Prostate gland (tissue), 2 donors: ENCODE data around the gene ARL8B. TPM values are rescaled to one million over a fixed set of nuclear protein-coding genes. Genes with fewer than 3 reads are reported as not detected.

ENCODE experiments used
- DNase-seq: peaks from one replicate; pipeline ENCODE4 v3.0.0-alpha.2; 2019; ENCODE audit warnings: low spot score
- H3K27ac ChIP-seq, 2 donors: fragments of 200-600 bp; sonication (generic); 2 replicates each; pipeline ENCODE4 v1.5.1; 2017 to 2019
- H3K27me3 ChIP-seq: fragments of 200-600 bp; sonication (generic); replicated peaks from 2 replicates; pipeline ENCODE4 v1.5.1; 2019; ENCODE audit not compliant: insufficient read depth
- H3K36me3 ChIP-seq, 2 donors: fragments of 200-600 bp; sonication (generic); 1 replicate in 1 of 2; 2 replicates in 1 of 2; pipeline versions ENCODE4 v1.5.1 to v1.8.1; 2017 to 2019
- H3K4me1 ChIP-seq: fragments of 200-600 bp; sonication (generic); replicated peaks from 2 replicates; pipeline ENCODE4 v1.5.1; 2019
- H3K4me3 ChIP-seq, 2 donors: fragments of 200-600 bp; sonication (generic); 2 replicates each; pipeline ENCODE4 v1.5.1; 2017 to 2019
- H3K9me3 ChIP-seq: fragments of 200-600 bp; sonication (generic); 2 replicates; pipeline ENCODE4 v1.5.1; 2017
- CTCF ChIP-seq, 4 experiments: fragments of 200-600 bp in 2 of 4; fragments of 450-650 bp in 2 of 4; sonication (generic) in 2 of 4; IDR thresholded peaks; 1 replicate in 3 of 4; 2 replicates in 1 of 4; pipeline ENCODE4 v1.5.1; 2016 to 2019; ENCODE audit warnings: antibody characterized with exemption in 4 of 4, mild to moderate bottlenecking in 2 of 4, moderate library complexity in 2 of 4
- POLR2A ChIP-seq: fragments of 450-650 bp; IDR thresholded peaks from one replicate; pipeline ENCODE4 v1.6.1; 2016; ENCODE audit warnings: antibody characterized with exemption, mild to moderate bottlenecking
- POLR2AphosphoS5 ChIP-seq: sonication (generic); formaldehyde crosslinking; IDR thresholded peaks from one replicate; pipeline ENCODE4 v1.6.1; 2017; ENCODE audit warnings: antibody characterized with exemption
- WGBS: methylation state at CpG from one replicate; pipeline ENCODE4 v1.1.5; 2018; 5-methylcytosine and 5-hydroxymethylcytosine counted together
- intact Hi-C: fragments of 100-400 bp; cut with DNase I; formaldehyde crosslinking; loops from one replicate; pipeline ENCODE4 v1.14.2; 2022
- small RNA-seq, 2 donors: library from RNA; depleted of rRNA; stranded (forward); fragments of <200 nt; gene quantifications; one replicate each; pipeline ENCODE3, GENCODE V24; 2016
- total RNA-seq, 2 donors: library from RNA; depleted of rRNA; stranded (reverse); fragments of >200 nt; gene quantifications; one replicate each; pipeline ENCODE4 v1.1.0, GENCODE V29; 2016

Gene ARL8B
- total RNA-seq, 2 donors from 2014 or later = 42.9 to 43.1 TPM

- Histone ChIP-seq H3K9me3 (no peaks in the 10 kb centered on the region), H3K27ac (no peak overlapping the region), H3K27me3 (no peaks in the 10 kb centered on the region), H3K4me1 (no peaks in the 10 kb centered on the region), H3K4me3 (no peak overlapping the region), H3K36me3 (no peaks in the 10 kb centered on the region)
- intact Hi-C loops = no loop called here
- 32% methylated on average over 6 of the region's 6 CpGs for WGBS
- DNase-seq = no peak
- no peak for TF ChIP-seq POLR2AphosphoS5
- no peak for TF ChIP-seq POLR2A
- TF ChIP-seq CTCF (IDR thresholded peaks at IDR 0.05) = peak in 3 of 4 experiments; percentile 19 to 56 (median 55)
These were observed 104.7 kb downstream of the ARL8B start for GRCh38 chr3:5226783-5227182.

GRCh38 chr3:5227812-5228211, 105.7 kb downstream of the ARL8B start:
- intact Hi-C loops = no loop called here
- H3K4me1 ChIP-seq = no peaks in the 10 kb centered on the region
- no peak overlapping the region for H3K4me3 ChIP-seq
- H3K36me3 ChIP-seq = no peaks in the 10 kb centered on the region
- 79% methylated on average over 6 of the region's 6 CpGs for WGBS
- H3K27me3 ChIP-seq = no peaks in the 10 kb centered on the region
- no peaks in the 10 kb centered on the region for H3K9me3 ChIP-seq
- DNase-seq = no peak
- H3K27ac ChIP-seq = no peak overlapping the region
- TF ChIP-seq POLR2AphosphoS5 (no peak), CTCF (IDR thresholded peaks at IDR 0.05) (no peak), POLR2A (no peak)

GRCh38 chr3:5229414-5229813, 107.3 kb downstream of the ARL8B start:
- Histone ChIP-seq H3K9me3 (no peaks in the 10 kb centered on the region), H3K27ac (no peak overlapping the region), H3K27me3 (no peaks in the 10 kb centered on the region), H3K4me3 (no peak overlapping the region), H3K4me1 (no peaks in the 10 kb centered on the region), H3K36me3 (no peaks in the 10 kb centered on the region)
- DNase-seq = no peak
- TF ChIP-seq POLR2A = no peak
- no peak for TF ChIP-seq POLR2AphosphoS5
- no peak for TF ChIP-seq CTCF (IDR thresholded peaks at IDR 0.05)
- 65% methylated on average over 2 of the region's 2 CpGs for WGBS
- intact Hi-C loops = no loop called here

Small RNAs within 50 kb of the gene (small RNA-seq; reads per million reads assigned to genes)
- gene AC090955.1 (0 reads per million in 2 donors), gene RF00019 (0 reads per million in 2 donors)

Other genes with a start within 250 kb of the ARL8B start
- gene BHLHE40, start 142.9 kb upstream of the ARL8B start, total RNA-seq = 10 to 100 TPM; 32.3 to 52.0 TPM
- 10 to 100 TPM; 40.5 to 63.1 TPM for gene EDEM1, start 65.4 kb downstream of the ARL8B start, total RNA-seq